H1 (cell line): Measurements from ENCODE around the gene PRICKLE3.

Experiments
- BRCA1 ChIP-seq: IDR thresholded peaks from 2 replicates; pipeline ENCODE4 v1.6.1; 2012; ENCODE audit warnings: low read depth, low read length, improper control_type of control experiment
- CREB1 ChIP-seq: IDR thresholded peaks from 2 replicates; pipeline ENCODE4 v1.6.1; 2012; ENCODE audit warnings: inconsistent platforms
- HDAC6 ChIP-seq: IDR thresholded peaks from one replicate; pipeline ENCODE4 v1.7.1; 2012; ENCODE audit warnings: low read depth, mild to moderate bottlenecking, inconsistent platforms, low read length, moderate library complexity
- JUND ChIP-seq: IDR thresholded peaks from 2 replicates; pipeline ENCODE4 v1.6.1; 2011; ENCODE audit warnings: mild to moderate bottlenecking, improper control_type of control experiment, low read length
- NANOG ChIP-seq: IDR thresholded peaks from 2 replicates; pipeline ENCODE4 v1.6.1; 2011; ENCODE audit warnings: low read length, low read depth, mild to moderate bottlenecking, inconsistent platforms; ENCODE audit not compliant: insufficient read depth, poor library complexity, severe bottlenecking
- POLR2A ChIP-seq, 2 experiments: IDR thresholded peaks; 1 replicate in 1 of 2; 2 replicates in 1 of 2; pipeline ENCODE4 v1.6.1; 2011; ENCODE audit warnings: low read depth in 2 of 2, low read length in 2 of 2, mild to moderate bottlenecking in 2 of 2; ENCODE audit errors: control extremely low read depth in 1 of 2
- RAD21 ChIP-seq, 2 experiments: IDR thresholded peaks in 1 of 2; conservative IDR thresholded peaks in 1 of 2; 2 replicates each; pipeline ENCODE4 v1.6.1; 2011; ENCODE audit warnings: low read depth in 2 of 2, low read length in 2 of 2, improper control_type of control experiment in 1 of 2, inconsistent platforms in 1 of 2, mild to moderate bottlenecking in 1 of 2, moderate library complexity in 1 of 2
- SIN3A ChIP-seq, 2 experiments: IDR thresholded peaks in 1 of 2; conservative IDR thresholded peaks in 1 of 2; 2 replicates each; pipeline ENCODE4 v1.6.1; 2011 to 2012; ENCODE audit warnings: low read length in 2 of 2, improper control_type of control experiment in 1 of 2, low read depth in 1 of 2, mild to moderate bottlenecking in 1 of 2
- SP2 ChIP-seq: IDR thresholded peaks from 2 replicates; pipeline ENCODE4 v1.6.1; 2012; ENCODE audit warnings: mild to moderate bottlenecking, low read length, inconsistent platforms
- TCF12 ChIP-seq: IDR thresholded peaks from 2 replicates; pipeline ENCODE4 v1.6.1; 2011; ENCODE audit warnings: low read depth, mild to moderate bottlenecking, low read length
- ZNF274 ChIP-seq: IDR thresholded peaks from 2 replicates; pipeline ENCODE4 v1.7.0; 2012; ENCODE audit warnings: low read length, borderline replicate concordance; ENCODE audit errors: extremely low read depth
- TF ChIP-seq, protein P1 (sequence below): fragments of 300-600 bp; sonication (generic); IDR thresholded peaks from 2 replicates; pipeline ENCODE4 v1.7.1; 2012; ENCODE audit warnings: low read length, moderate library complexity, mild to moderate bottlenecking, inconsistent platforms; ENCODE audit not compliant: insufficient replicate concordance
- TF ChIP-seq, protein P2 (sequence below), 3 experiments: IDR thresholded peaks; 1 replicate in 2 of 3; 2 replicates in 1 of 3; pipeline versions ENCODE4 v1.5.1 to v1.6.1; 2011; ENCODE audit warnings: low read length in 3 of 3, mild to moderate bottlenecking in 3 of 3, inconsistent platforms in 2 of 3, low read depth in 1 of 3, moderate library complexity in 1 of 3; ENCODE audit not compliant: insufficient read depth in 1 of 3; ENCODE audit errors: control extremely low read depth in 1 of 3

DNA sequence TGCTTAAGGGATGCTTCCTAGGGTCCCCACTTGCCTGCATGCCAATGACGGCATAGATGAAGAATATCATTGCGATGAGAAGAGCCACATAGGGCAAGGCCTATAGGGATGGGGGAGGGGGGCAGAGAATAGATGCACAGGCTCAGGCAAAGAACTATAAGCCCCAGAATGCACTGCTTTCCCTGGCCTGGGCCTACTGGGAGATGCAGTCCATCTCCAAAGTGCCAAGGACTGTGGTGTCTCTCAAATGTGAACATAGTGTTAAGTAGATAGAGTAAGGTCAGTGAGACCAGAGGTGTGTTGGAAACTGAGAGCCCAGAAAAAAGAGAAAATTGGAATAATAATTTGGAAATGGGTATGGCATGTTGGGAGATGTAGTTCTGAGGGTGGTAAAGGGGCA is 26.0 kb upstream of the PRICKLE3 start:
- TF ChIP-seq SP2 (no peak), SIN3A (conservative IDR thresholded peaks at IDR 0.05 in 1 of 2, IDR thresholded peaks at IDR 0.05 in 1 of 2; ENCODE audit: low read depth in 1 of 2, low read length in 2 of 2) (no peak), BRCA1 (no peak), HDAC6 (no peak), RAD21 (IDR thresholded peaks at IDR 0.05 in 1 of 2, conservative IDR thresholded peaks at IDR 0.05 in 1 of 2; ENCODE audit: low read depth in 2 of 2, low read length in 2 of 2) (no peak), ZNF274 (no peak), JUND (no peak), TCF12 (no peak), POLR2A (IDR thresholded peaks at IDR 0.05; ENCODE audit: control extremely low read depth in 1 of 2, low read depth in 2 of 2, low read length in 2 of 2) (no peak), CREB1 (no peak), NANOG (no peak)
- TF ChIP-seq, protein P1, sequence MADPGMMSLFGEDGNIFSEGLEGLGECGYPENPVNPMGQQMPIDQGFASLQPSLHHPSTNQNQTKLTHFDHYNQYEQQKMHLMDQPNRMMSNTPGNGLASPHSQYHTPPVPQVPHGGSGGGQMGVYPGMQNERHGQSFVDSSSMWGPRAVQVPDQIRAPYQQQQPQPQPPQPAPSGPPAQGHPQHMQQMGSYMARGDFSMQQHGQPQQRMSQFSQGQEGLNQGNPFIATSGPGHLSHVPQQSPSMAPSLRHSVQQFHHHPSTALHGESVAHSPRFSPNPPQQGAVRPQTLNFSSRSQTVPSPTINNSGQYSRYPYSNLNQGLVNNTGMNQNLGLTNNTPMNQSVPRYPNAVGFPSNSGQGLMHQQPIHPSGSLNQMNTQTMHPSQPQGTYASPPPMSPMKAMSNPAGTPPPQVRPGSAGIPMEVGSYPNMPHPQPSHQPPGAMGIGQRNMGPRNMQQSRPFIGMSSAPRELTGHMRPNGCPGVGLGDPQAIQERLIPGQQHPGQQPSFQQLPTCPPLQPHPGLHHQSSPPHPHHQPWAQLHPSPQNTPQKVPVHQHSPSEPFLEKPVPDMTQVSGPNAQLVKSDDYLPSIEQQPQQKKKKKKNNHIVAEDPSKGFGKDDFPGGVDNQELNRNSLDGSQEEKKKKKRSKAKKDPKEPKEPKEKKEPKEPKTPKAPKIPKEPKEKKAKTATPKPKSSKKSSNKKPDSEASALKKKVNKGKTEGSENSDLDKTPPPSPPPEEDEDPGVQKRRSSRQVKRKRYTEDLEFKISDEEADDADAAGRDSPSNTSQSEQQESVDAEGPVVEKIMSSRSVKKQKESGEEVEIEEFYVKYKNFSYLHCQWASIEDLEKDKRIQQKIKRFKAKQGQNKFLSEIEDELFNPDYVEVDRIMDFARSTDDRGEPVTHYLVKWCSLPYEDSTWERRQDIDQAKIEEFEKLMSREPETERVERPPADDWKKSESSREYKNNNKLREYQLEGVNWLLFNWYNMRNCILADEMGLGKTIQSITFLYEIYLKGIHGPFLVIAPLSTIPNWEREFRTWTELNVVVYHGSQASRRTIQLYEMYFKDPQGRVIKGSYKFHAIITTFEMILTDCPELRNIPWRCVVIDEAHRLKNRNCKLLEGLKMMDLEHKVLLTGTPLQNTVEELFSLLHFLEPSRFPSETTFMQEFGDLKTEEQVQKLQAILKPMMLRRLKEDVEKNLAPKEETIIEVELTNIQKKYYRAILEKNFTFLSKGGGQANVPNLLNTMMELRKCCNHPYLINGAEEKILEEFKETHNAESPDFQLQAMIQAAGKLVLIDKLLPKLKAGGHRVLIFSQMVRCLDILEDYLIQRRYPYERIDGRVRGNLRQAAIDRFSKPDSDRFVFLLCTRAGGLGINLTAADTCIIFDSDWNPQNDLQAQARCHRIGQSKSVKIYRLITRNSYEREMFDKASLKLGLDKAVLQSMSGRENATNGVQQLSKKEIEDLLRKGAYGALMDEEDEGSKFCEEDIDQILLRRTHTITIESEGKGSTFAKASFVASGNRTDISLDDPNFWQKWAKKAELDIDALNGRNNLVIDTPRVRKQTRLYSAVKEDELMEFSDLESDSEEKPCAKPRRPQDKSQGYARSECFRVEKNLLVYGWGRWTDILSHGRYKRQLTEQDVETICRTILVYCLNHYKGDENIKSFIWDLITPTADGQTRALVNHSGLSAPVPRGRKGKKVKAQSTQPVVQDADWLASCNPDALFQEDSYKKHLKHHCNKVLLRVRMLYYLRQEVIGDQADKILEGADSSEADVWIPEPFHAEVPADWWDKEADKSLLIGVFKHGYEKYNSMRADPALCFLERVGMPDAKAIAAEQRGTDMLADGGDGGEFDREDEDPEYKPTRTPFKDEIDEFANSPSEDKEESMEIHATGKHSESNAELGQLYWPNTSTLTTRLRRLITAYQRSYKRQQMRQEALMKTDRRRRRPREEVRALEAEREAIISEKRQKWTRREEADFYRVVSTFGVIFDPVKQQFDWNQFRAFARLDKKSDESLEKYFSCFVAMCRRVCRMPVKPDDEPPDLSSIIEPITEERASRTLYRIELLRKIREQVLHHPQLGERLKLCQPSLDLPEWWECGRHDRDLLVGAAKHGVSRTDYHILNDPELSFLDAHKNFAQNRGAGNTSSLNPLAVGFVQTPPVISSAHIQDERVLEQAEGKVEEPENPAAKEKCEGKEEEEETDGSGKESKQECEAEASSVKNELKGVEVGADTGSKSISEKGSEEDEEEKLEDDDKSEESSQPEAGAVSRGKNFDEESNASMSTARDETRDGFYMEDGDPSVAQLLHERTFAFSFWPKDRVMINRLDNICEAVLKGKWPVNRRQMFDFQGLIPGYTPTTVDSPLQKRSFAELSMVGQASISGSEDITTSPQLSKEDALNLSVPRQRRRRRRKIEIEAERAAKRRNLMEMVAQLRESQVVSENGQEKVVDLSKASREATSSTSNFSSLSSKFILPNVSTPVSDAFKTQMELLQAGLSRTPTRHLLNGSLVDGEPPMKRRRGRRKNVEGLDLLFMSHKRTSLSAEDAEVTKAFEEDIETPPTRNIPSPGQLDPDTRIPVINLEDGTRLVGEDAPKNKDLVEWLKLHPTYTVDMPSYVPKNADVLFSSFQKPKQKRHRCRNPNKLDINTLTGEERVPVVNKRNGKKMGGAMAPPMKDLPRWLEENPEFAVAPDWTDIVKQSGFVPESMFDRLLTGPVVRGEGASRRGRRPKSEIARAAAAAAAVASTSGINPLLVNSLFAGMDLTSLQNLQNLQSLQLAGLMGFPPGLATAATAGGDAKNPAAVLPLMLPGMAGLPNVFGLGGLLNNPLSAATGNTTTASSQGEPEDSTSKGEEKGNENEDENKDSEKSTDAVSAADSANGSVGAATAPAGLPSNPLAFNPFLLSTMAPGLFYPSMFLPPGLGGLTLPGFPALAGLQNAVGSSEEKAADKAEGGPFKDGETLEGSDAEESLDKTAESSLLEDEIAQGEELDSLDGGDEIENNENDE = no peak
- TF ChIP-seq, protein P2, sequence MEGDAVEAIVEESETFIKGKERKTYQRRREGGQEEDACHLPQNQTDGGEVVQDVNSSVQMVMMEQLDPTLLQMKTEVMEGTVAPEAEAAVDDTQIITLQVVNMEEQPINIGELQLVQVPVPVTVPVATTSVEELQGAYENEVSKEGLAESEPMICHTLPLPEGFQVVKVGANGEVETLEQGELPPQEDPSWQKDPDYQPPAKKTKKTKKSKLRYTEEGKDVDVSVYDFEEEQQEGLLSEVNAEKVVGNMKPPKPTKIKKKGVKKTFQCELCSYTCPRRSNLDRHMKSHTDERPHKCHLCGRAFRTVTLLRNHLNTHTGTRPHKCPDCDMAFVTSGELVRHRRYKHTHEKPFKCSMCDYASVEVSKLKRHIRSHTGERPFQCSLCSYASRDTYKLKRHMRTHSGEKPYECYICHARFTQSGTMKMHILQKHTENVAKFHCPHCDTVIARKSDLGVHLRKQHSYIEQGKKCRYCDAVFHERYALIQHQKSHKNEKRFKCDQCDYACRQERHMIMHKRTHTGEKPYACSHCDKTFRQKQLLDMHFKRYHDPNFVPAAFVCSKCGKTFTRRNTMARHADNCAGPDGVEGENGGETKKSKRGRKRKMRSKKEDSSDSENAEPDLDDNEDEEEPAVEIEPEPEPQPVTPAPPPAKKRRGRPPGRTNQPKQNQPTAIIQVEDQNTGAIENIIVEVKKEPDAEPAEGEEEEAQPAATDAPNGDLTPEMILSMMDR (IDR thresholded peaks at IDR 0.05; ENCODE audit: control extremely low read depth in 1 of 3, insufficient read depth in 1 of 3, low read depth in 1 of 3, low read length in 3 of 3) = no peak
